Measurements from ENCODE around the gene CCDC91.

The CCDC91 gene

GRCh38 chr12:28223858-28224257 lies 33.6 kb downstream of the CCDC91 start:
- H3K4me3 ChIP-seq (replicated peaks; ENCODE audit: low read depth, low read length) = no peak overlapping the region
- no peak for TF ChIP-seq CTCF (IDR thresholded peaks at IDR 0.05; ENCODE audit: low read length, missing control alignments)
- no peak for DNase-seq (ENCODE audit: low read depth)

GRCh38 chr12:28226705-28227104 lies 36.4 kb downstream of the CCDC91 start:
- no peak for DNase-seq (ENCODE audit: low read depth)
- TF ChIP-seq CTCF (IDR thresholded peaks at IDR 0.05; ENCODE audit: low read length, missing control alignments) = no peak
- no peak overlapping the region for H3K4me3 ChIP-seq (replicated peaks; ENCODE audit: low read depth, low read length)

GRCh38 chr12:28227251-28227650 lies 37.0 kb downstream of the CCDC91 start:
- H3K4me3 ChIP-seq (replicated peaks; ENCODE audit: low read depth, low read length) = no peak overlapping the region
- TF ChIP-seq CTCF (IDR thresholded peaks at IDR 0.05; ENCODE audit: low read length, missing control alignments) = no peak
- DNase-seq (ENCODE audit: low read depth) = no peak

- no peak for TF ChIP-seq CTCF (IDR thresholded peaks at IDR 0.05; ENCODE audit: low read length, missing control alignments)
- H3K4me3 ChIP-seq (replicated peaks; ENCODE audit: low read depth, low read length) = no peak overlapping the region
- DNase-seq (ENCODE audit: low read depth) = no peak
These were observed 41.0 kb downstream of the CCDC91 start for GRCh38 chr12:28231248-28231647.

- no peak for DNase-seq (ENCODE audit: low read depth)
These were observed 42.1 kb downstream of the CCDC91 start for GRCh38 chr12:28232211-28232928.

GRCh38 chr12:28234444-28234843 lies 44.2 kb downstream of the CCDC91 start:
- no peak overlapping the region for H3K4me3 ChIP-seq (replicated peaks; ENCODE audit: low read depth, low read length)
- DNase-seq (ENCODE audit: low read depth) = no peak
- TF ChIP-seq CTCF (IDR thresholded peaks at IDR 0.05; ENCODE audit: low read length, missing control alignments) = no peak

More at GRCh38 chr12:28232211-28232928, 42.1 kb downstream of the CCDC91 start:
- TF ChIP-seq CTCF (IDR thresholded peaks at IDR 0.05; ENCODE audit: low read length, missing control alignments) = no peak
- no peak overlapping the region for H3K4me3 ChIP-seq (replicated peaks; ENCODE audit: low read depth, low read length)

GRCh38 chr12:28235015-28235414 lies 44.8 kb downstream of the CCDC91 start:
- TF ChIP-seq CTCF (IDR thresholded peaks at IDR 0.05; ENCODE audit: low read length, missing control alignments) = no peak
- DNase-seq (ENCODE audit: low read depth) = no peak
- H3K4me3 ChIP-seq (replicated peaks; ENCODE audit: low read depth, low read length) = no peak overlapping the region
